ENCODE results near the gene ADGRL1.

DNA sequence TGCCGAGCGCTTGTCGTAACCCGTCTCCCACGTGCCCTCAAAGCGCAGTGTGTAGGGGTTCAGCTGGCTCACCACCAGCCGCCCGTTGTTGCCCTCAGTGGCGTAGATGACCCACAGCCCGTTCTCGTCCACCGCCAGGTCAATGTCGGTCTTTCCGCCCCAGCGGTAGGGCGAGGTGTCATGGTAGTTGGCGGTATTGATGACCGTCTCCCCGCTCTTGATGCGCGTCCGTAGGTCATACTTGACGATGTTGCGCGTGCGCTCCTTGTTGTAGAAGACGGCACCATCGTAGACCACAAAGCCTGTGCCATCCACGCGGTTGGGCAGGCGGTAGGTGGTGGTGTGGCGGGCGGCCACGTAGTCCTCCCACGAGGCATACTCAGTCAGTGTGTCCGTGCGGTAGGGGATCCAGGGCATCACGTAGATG, 43.1 kb downstream of the ADGRL1 start:
- TF ChIP-seq EZH2 (IDR thresholded peaks at IDR 0.05; ENCODE audit: low read length), result no peak
- TF ChIP-seq, protein P1, sequence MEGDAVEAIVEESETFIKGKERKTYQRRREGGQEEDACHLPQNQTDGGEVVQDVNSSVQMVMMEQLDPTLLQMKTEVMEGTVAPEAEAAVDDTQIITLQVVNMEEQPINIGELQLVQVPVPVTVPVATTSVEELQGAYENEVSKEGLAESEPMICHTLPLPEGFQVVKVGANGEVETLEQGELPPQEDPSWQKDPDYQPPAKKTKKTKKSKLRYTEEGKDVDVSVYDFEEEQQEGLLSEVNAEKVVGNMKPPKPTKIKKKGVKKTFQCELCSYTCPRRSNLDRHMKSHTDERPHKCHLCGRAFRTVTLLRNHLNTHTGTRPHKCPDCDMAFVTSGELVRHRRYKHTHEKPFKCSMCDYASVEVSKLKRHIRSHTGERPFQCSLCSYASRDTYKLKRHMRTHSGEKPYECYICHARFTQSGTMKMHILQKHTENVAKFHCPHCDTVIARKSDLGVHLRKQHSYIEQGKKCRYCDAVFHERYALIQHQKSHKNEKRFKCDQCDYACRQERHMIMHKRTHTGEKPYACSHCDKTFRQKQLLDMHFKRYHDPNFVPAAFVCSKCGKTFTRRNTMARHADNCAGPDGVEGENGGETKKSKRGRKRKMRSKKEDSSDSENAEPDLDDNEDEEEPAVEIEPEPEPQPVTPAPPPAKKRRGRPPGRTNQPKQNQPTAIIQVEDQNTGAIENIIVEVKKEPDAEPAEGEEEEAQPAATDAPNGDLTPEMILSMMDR (optimal IDR thresholded peaks at IDR 0.05 in 1 of 3, IDR thresholded peaks at IDR 0.05 in 1 of 3, conservative IDR thresholded peaks at IDR 0.05 in 1 of 3; ENCODE audit: extremely low read depth in 1 of 3, insufficient read depth in 2 of 3, low read length in 3 of 3), result no peak
